Measurements from ENCODE around the gene SARNP. TPM values are rescaled to one million over a fixed set of nuclear protein-coding genes. Genes with fewer than 3 reads are reported as not detected.

SARNP gene
- total RNA-seq, 1 donor: 53.6 TPM

GRCh38 chr12:55862286-55862685 lies 44.8 kb upstream of the SARNP start:
- H3K9me3 ChIP-seq (ENCODE audit: low read depth, low read length): no peaks in the 10 kb centered on the region
- no peaks in the 10 kb centered on the region for H3K27me3 ChIP-seq (ENCODE audit: insufficient read depth, low read length)
- no peak overlapping the region for H3K4me2 ChIP-seq (ENCODE audit: insufficient read depth, low read length)
- no peaks in the 10 kb centered on the region for H3K4me1 ChIP-seq (ENCODE audit: insufficient read depth, low read length)
- H2AFZ ChIP-seq (ENCODE audit: low read length): no peak overlapping the region
- H3K79me2 ChIP-seq (ENCODE audit: insufficient read depth, low read length): no peaks in the 10 kb centered on the region
- no peak for DNase-seq (ENCODE audit: insufficient read length, low spot score, missing footprints)
- no peak overlapping the region for H3K27ac ChIP-seq (ENCODE audit: low read depth, low read length)
- no peak overlapping the region for H3K4me3 ChIP-seq (ENCODE audit: insufficient read depth, low read length)
- H3K36me3 ChIP-seq (ENCODE audit: insufficient read depth, low read length): no peaks in the 10 kb centered on the region
- H4K20me1 ChIP-seq (ENCODE audit: insufficient read depth, low read length): no peaks in the 10 kb centered on the region
- no peak for TF ChIP-seq CTCF (IDR thresholded peaks at IDR 0.05; ENCODE audit: extremely low read depth, low read depth, low read length)

GRCh38 chr12:55861871-55862270 lies 44.3 kb upstream of the SARNP start:
- no peaks in the 10 kb centered on the region for H3K9me3 ChIP-seq (ENCODE audit: low read depth, low read length)
- no peak overlapping the region for H3K4me3 ChIP-seq (ENCODE audit: insufficient read depth, low read length)
- DNase-seq (ENCODE audit: insufficient read length, low spot score, missing footprints): no peak
- TF ChIP-seq CTCF (IDR thresholded peaks at IDR 0.05; ENCODE audit: extremely low read depth, low read depth, low read length): no peak
- H3K27me3 ChIP-seq (ENCODE audit: insufficient read depth, low read length): no peaks in the 10 kb centered on the region
- no peak overlapping the region for H3K4me2 ChIP-seq (ENCODE audit: insufficient read depth, low read length)
- no peaks in the 10 kb centered on the region for H3K4me1 ChIP-seq (ENCODE audit: insufficient read depth, low read length)
- no peak overlapping the region for H2AFZ ChIP-seq (ENCODE audit: low read length)
- no peaks in the 10 kb centered on the region for H3K79me2 ChIP-seq (ENCODE audit: insufficient read depth, low read length)
- no peak overlapping the region for H3K27ac ChIP-seq (ENCODE audit: low read depth, low read length)
- no peaks in the 10 kb centered on the region for H4K20me1 ChIP-seq (ENCODE audit: insufficient read depth, low read length)
- no peaks in the 10 kb centered on the region for H3K36me3 ChIP-seq (ENCODE audit: insufficient read depth, low read length)

- no peak for TF ChIP-seq CTCF (IDR thresholded peaks at IDR 0.05; ENCODE audit: extremely low read depth, low read depth, low read length)
- H3K4me3 ChIP-seq (ENCODE audit: insufficient read depth, low read length): no peak overlapping the region
- no peaks in the 10 kb centered on the region for H3K79me2 ChIP-seq (ENCODE audit: insufficient read depth, low read length)
- no peaks in the 10 kb centered on the region for H3K9me3 ChIP-seq (ENCODE audit: low read depth, low read length)
- H4K20me1 ChIP-seq (ENCODE audit: insufficient read depth, low read length): no peaks in the 10 kb centered on the region
- no peaks in the 10 kb centered on the region for H3K27me3 ChIP-seq (ENCODE audit: insufficient read depth, low read length)
- no peak overlapping the region for H2AFZ ChIP-seq (ENCODE audit: low read length)
- H3K27ac ChIP-seq (ENCODE audit: low read depth, low read length): no peak overlapping the region
- no peaks in the 10 kb centered on the region for H3K36me3 ChIP-seq (ENCODE audit: insufficient read depth, low read length)
- no peak for DNase-seq (ENCODE audit: insufficient read length, low spot score, missing footprints)
- H3K4me1 ChIP-seq (ENCODE audit: insufficient read depth, low read length): no peaks in the 10 kb centered on the region
- H3K4me2 ChIP-seq (ENCODE audit: insufficient read depth, low read length): no peak overlapping the region
These were observed 43.9 kb upstream of the SARNP start for GRCh38 chr12:55861396-55861795.

- TF ChIP-seq CTCF (IDR thresholded peaks at IDR 0.05; ENCODE audit: extremely low read depth, low read depth, low read length): no peak
- H4K20me1 ChIP-seq (ENCODE audit: insufficient read depth, low read length): no peaks in the 10 kb centered on the region
- H3K27ac ChIP-seq (ENCODE audit: low read depth, low read length): no peak overlapping the region
- no peak for DNase-seq (ENCODE audit: insufficient read length, low spot score, missing footprints)
- H3K4me1 ChIP-seq (ENCODE audit: insufficient read depth, low read length): peaks cover 26% of the 10 kb centered on the region
- no peaks in the 10 kb centered on the region for H3K79me2 ChIP-seq (ENCODE audit: insufficient read depth, low read length)
- H2AFZ ChIP-seq (ENCODE audit: low read length): no peak overlapping the region
- no peak overlapping the region for H3K4me3 ChIP-seq (ENCODE audit: insufficient read depth, low read length)
- H3K27me3 ChIP-seq (ENCODE audit: insufficient read depth, low read length): no peaks in the 10 kb centered on the region
- H3K9me3 ChIP-seq (ENCODE audit: low read depth, low read length): no peaks in the 10 kb centered on the region
- H3K4me2 ChIP-seq (ENCODE audit: insufficient read depth, low read length): no peak overlapping the region
- no peaks in the 10 kb centered on the region for H3K36me3 ChIP-seq (ENCODE audit: insufficient read depth, low read length)
These were observed 35.2 kb upstream of the SARNP start for GRCh38 chr12:55852740-55853139.
